Ishikawa (cell line): ENCODE data around the gene SLC9B1.

Experiments
- CEBPB ChIP-seq: IDR thresholded peaks from 2 replicates; pipeline ENCODE4 v1.6.1; 2012
- CREB1 ChIP-seq: IDR thresholded peaks from 2 replicates; pipeline ENCODE4 v1.6.1; 2012; ENCODE audit warnings: low read depth
- EGR1 ChIP-seq: IDR thresholded peaks from 2 replicates; pipeline ENCODE4 v1.6.1; 2012
- EP300 ChIP-seq: IDR thresholded peaks from 2 replicates; pipeline ENCODE4 v1.6.1; 2012; ENCODE audit warnings: borderline replicate concordance
- FOXM1 ChIP-seq: IDR thresholded peaks from 2 replicates; pipeline ENCODE4 v1.6.1; 2012; ENCODE audit warnings: low read depth, borderline replicate concordance
- MAX ChIP-seq: IDR thresholded peaks from 2 replicates; pipeline ENCODE4 v1.6.1; 2012
- NFIC ChIP-seq: IDR thresholded peaks from 2 replicates; pipeline ENCODE4 v1.6.1; 2012
- RAD21 ChIP-seq: IDR thresholded peaks from 2 replicates; pipeline ENCODE4 v1.6.1; 2012; ENCODE audit warnings: low read depth
- REST ChIP-seq: IDR thresholded peaks from 2 replicates; pipeline ENCODE4 v1.6.1; 2012; ENCODE audit warnings: low read depth, mild to moderate bottlenecking
- TAF1 ChIP-seq: IDR thresholded peaks from 2 replicates; pipeline ENCODE4 v1.6.1; 2012; ENCODE audit warnings: low read depth, mild to moderate bottlenecking
- TCF12 ChIP-seq: IDR thresholded peaks from 2 replicates; pipeline ENCODE4 v1.6.1; 2012; ENCODE audit warnings: low read depth
- TEAD4 ChIP-seq: IDR thresholded peaks from 2 replicates; pipeline ENCODE4 v1.6.1; 2012
- USF1 ChIP-seq: IDR thresholded peaks from 2 replicates; pipeline ENCODE4 v1.6.1; 2012
- YY1 ChIP-seq: IDR thresholded peaks from 2 replicates; pipeline ENCODE4 v1.6.1; 2012; ENCODE audit warnings: low read depth
- ZBTB7A ChIP-seq: IDR thresholded peaks from 2 replicates; pipeline ENCODE4 v1.6.1; 2012; ENCODE audit warnings: low read depth

Gene SLC9B1

GRCh38 chr4:103019308-103020124 lies at the start of gene SLC9B1:
Gene SLC9B1, minus strand, starts transcription at chr4:103019705. Its CDS starts 27,994 bp downstream, at chr4:102991711.
- TF ChIP-seq RAD21 (no peak), TAF1 (peak; percentile 58), MAX (peak; percentile 88), REST (no peak), FOXM1 (0 out of 2 replicates have a peak, but pooled peaks have one; percentile 27), CREB1 (peak; percentile 95), USF1 (peak; percentile 51; the same call in 1 of the 2 replicates), CEBPB (peak; percentile 96)

- no peak for TF ChIP-seq USF1
- no peak for TF ChIP-seq NFIC
- TF ChIP-seq TAF1 = no peak
- TF ChIP-seq MAX = no peak
- TF ChIP-seq ZBTB7A = no peak
- TF ChIP-seq RAD21 = no peak
- no peak for TF ChIP-seq EGR1
Observed at GRCh38 chr4:103067841-103068547, 48.5 kb upstream of the SLC9B1 start.

GRCh38 chr4:103060453-103061148 lies 41.1 kb upstream of the SLC9B1 start:
- TF ChIP-seq TCF12 (no peak), REST (no peak), FOXM1 (no peak), CEBPB (no peak), TEAD4 (no peak), EGR1 (no peak), EP300 (no peak), RAD21 (no peak), CREB1 (no peak), MAX (no peak), YY1 (no peak)

- TF ChIP-seq NFIC (no peak), EGR1 (no peak), YY1 (no peak), CEBPB (peak; percentile 40; the same call in 1 of the 2 replicates)
Observed at GRCh38 chr4:103054030-103054429, 34.5 kb upstream of the SLC9B1 start.

- TF ChIP-seq NFIC = no peak
Observed at GRCh38 chr4:103052779-103053178, 33.3 kb upstream of the SLC9B1 start.

GRCh38 chr4:103052145-103052544 lies 32.6 kb upstream of the SLC9B1 start:
- TF ChIP-seq NFIC (no peak), REST (no peak), MAX (no peak), CREB1 (no peak), TEAD4 (no peak), FOXM1 (no peak), ZBTB7A (no peak), USF1 (no peak), RAD21 (no peak)
